ENCODE measurements around the gene DGUOK.
"Not testable (repeated sequence)": the region's sequence is repeated elsewhere in the genome, so short reads cannot be mapped to it uniquely, and the experiment has no call there.

DGUOK gene

DNA sequence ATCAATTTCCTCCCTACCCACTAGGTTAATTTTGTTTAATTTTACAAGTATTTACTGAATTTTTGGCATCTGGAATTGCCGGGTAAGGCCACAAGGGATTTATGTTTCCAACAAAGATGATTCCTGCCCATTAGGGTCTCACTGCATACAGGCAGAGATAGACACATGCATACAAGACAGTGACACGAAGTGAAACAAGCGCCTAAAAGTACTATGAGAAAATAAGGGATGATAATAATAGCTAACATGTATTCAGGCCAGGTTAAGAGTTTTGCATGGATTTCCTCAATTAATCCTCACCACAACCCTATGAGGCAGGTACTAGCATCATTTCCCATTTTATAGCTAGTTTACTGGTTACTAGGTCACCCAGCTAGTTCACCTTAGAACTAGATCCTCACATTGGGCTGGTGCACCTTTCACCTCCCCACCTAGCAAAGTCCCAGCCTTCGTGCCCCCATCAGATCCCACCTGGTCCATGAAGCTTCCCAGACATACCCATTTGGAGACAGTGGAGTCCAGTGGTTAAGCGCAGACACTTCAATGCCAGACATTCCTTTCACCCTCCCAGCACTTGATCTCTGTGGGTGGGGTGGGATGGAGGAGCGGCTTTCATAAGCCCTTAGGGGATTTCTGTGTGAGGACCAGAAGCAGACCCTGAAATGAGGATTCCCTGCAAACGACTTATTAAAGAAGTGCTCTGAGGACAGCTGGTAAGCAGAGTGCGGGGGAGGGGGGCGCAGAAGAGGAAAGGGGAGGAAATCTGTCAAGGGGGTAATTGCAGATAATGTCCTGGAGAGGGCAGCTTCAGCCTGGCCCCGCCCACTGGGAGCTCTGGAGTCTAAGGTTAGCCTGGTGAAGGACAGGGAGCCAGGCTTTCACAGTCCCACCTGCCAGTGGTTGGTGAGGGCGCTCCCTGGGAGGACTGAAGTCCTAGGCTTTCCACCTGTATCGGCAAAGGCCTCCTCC, 5.8 kb upstream of the DGUOK start:
- no peak for DNase-seq

GRCh38 chr2:73921581-73921980, 5.1 kb upstream of the DGUOK start:
- DNase-seq, result no peak

DNA sequence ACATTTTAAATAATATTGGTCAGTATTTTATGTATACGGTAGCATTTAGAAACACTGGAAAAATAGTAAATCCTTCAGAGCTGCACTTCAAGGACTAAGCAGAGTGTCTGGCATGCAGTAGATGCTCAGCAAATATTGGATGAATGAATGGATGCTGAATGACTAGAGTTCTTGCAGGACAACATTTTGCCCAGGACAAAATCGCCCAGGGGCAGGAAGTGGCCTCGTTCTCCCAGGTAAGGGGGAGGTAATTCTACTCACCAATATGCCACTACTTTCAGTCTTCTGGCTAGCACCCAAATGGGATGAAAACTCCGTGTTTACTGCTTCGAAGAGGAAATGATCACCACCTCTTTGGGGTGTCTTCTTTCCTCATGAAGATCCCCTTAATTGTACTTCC, 4.0 kb upstream of the DGUOK start:
- DNase-seq, result no peak

GRCh38 chr2:73925033-73925704, 1.5 kb upstream of the DGUOK start:
- DNase-seq, result no peak

DNA sequence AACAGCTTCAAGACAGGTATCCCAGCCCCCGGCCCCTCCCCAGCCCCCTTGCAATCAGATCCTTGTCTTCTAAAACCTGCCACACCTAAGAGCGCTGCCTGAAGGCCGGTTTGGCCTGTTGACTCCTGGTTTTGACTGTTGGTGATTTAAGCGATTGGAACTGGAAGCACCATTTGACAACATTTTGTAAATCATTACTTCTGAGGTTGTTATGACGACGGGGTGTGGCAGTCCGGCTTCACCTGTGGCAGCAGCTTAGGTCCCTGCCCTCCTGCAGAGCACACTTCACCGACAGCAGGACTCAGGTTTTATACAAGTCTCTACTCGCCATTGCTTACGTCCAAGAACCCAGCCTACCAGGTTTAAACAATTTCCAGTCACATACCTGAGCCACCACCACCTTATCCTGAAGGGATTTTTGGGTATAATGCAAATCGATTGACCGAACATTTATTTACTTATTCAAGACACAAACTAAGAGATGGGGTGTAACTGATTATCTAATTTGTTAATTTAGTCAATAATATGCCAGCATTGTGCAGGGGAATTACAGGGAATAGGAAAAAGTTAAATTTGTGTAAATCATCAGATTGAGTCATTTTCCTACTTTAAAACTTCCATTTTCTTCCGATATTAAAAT, 707 bp upstream of the DGUOK start:
- DNase-seq, result no peak

- no peak for DNase-seq
These were observed 664 bp downstream of the DGUOK start for GRCh38 chr2:73927344-73927743.

DNA sequence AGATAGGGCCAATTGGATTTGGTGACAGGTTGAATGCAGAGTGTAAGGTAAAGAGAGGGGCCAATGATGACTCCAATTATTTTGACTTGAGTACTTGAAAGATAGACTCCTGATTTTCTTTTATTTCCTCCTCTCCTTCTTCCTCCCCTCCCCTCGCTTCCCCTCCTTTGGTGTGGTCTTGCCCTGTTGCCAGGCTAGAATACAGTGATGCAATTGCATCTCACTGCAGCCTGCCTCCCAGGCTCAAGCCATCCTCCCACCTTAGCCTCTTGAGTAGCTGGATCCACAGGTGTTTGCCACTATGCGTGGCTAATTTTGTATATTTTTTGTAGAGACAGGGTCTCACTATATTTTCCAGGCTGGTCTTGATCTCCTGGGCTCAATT, 2.3 kb downstream of the DGUOK start:
- DNase-seq, result no peak

- DNase-seq, result no peak
These were observed 3.7 kb downstream of the DGUOK start for GRCh38 chr2:73930386-73930785.

DNA sequence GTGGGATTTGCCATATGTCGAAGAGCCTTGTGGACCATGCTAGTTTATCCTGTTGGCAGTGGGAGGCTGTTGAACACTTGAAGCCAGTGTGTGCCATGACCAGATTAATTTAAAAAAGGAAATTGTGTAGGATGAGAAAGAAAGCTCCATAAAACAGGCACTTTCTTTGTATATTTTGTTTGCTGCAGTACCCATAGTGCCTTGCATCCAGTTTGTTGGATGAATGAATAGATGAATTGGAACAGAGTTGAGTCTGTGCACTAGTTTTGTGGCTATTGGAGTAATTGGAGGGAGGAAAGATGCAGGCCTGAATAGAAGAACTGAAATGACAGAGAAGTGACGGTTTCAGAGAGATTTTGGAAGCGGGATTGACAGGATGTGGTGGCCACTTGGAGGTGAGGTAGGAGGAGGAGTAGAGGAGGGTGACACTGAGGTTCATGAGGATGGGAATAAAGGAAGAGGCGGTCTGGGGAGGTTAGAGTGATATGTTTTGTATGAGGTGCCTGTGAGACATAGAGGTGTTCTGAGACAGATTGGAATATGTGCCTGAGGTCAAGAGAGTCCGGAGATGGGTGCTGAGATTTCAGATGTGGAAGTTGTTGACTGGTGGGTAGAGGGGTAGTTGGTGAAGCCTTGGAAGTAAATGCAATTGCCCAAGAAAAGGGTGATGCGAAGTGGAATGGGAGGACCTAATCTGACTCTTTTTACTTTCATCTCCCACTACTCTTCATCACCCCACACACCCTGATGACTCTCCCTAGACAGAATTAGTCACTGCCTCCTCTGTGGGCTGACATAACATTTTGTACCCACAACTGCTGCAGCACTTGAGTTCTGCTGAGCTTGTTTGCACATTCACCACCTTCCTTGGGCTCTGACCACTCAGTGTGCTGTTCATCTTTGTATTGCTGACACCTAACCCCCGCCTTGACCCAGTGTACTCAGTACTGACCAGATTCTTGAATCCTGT, 5.1 kb downstream of the DGUOK start:
- peak in 2 of 51 donors; percentile 18 to 54 for DNase-seq

DNA sequence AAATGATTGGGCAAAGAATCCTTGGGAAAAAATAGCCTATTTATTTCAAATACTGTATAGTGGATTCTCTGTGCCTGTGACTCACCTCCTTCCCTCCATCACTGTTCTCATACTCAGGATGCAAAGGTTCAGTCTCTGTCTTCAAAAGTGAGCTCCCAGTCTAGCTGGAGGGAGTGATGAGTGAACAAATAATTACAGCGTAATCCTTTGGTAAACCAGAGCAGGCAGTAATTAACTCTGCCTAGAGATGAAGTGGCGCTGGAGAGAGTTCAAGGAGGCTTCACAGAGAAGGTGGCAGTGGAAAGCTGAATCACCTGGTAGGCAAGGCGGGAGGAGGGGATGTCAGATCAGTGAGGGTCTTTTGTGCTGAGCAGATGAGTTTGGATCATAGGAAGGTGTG, 6.5 kb downstream of the DGUOK start:
- peak in 1 of 51 donors; percentile 57 for DNase-seq

DNA sequence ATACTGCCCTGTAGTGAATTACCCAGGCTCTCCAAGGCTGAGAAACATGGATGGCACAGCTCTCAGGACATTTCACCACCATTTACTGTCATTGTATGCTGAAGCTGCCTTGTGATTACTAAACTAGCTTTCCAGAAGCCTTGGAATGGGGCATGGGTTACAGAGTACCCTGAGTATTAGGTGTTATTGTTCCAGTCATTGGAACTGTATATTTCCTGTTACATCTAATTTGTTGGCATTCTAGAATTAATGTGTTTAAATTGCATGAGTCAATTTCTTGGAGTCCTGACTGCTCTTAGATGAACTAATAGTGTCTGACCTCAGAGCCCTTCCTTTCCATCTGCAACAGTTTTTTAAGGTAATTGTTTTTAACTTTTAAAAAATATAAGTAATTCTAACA, 9.0 kb downstream of the DGUOK start:
- no peak for DNase-seq

GRCh38 chr2:73937103-73937885, 10.6 kb downstream of the DGUOK start:
- DNase-seq, result no peak

GRCh38 chr2:73937899-73938298, 11.2 kb downstream of the DGUOK start:
- no peak for DNase-seq

GRCh38 chr2:73938718-73939352, 12.2 kb downstream of the DGUOK start:
- no peak for DNase-seq

DNA sequence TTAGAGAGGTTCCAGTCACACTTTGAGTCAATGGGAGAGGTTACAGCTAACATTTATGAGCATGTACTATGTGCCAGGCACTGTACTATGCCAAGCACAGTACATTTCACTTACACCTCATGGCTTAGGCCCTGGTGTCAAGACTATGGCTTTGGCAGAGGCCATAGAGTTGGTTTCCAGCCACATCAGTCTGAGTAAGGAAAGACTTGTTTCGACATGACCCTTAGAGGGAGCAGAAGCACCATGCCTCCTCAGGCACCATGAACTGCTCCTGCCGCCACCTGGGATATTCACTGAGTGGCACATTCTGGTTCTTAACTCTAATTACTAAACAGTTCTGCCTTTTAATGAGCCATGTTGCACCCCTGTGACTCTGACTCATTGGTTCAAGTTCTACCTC, 12.7 kb downstream of the DGUOK start:
- no peak for DNase-seq

GRCh38 chr2:73940066-73940465, 13.4 kb downstream of the DGUOK start:
- DNase-seq, result not testable (repeated sequence)

- no peak for DNase-seq
These were observed 16.0 kb downstream of the DGUOK start for GRCh38 chr2:73942664-73943063.

GRCh38 chr2:73944714-73945113, 18.0 kb downstream of the DGUOK start:
- no peak for DNase-seq

GRCh38 chr2:73946215-73946614, 19.5 kb downstream of the DGUOK start:
- no peak for DNase-seq

DNA sequence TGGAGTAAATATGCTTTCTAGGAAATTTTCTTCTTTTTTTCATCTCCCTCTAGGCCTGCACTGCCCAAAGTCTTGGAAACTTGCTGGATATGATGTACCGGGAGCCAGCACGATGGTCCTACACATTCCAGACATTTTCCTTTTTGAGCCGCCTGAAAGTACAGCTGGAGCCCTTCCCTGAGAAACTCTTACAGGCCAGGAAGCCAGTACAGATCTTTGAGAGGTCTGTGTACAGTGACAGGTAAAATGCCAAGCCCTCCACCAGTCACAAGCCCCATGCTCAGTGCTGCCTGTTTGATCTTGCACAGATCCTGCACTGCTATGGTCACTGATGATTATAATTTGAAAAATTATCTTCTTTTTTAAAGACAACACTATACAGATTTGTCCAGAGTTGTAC, 20.0 kb downstream of the DGUOK start:
- DNase-seq, result no peak

Data from hypothalamus (tissue), 51 donors.